Suprapubic skin (tissue), 4 donors: Measurements from ENCODE around the gene PER1.

ENCODE experiments used
- CTCF ChIP-seq, 2 donors: fragments of 200-600 bp in 1 of 2; fragments of 450-650 bp in 1 of 2; sonication (generic) in 1 of 2; IDR thresholded peaks; one replicate each; pipeline ENCODE4 v1.5.1; 2016 to 2019; ENCODE audit warnings: antibody characterized with exemption in 2 of 2, mild to moderate bottlenecking in 1 of 2, moderate library complexity in 1 of 2
- EP300 ChIP-seq: sonication (generic); formaldehyde crosslinking; IDR thresholded peaks from one replicate; pipeline ENCODE4 v1.6.1; 2017; ENCODE audit warnings: antibody characterized with exemption
- POLR2A ChIP-seq, 2 donors: fragments of 450-650 bp; IDR thresholded peaks; one replicate each; pipeline ENCODE4 v1.6.1; 2017; ENCODE audit warnings: antibody characterized with exemption in 2 of 2, mild to moderate bottlenecking in 2 of 2, moderate library complexity in 2 of 2
- POLR2AphosphoS5 ChIP-seq, 3 donors: sonication (generic); formaldehyde crosslinking; IDR thresholded peaks; one replicate each; pipeline ENCODE4 v1.6.1; 2017; ENCODE audit warnings: antibody characterized with exemption in 3 of 3

GRCh38 chr17:8121407-8121680 is 30.9 kb downstream of the PER1 start:
- TF ChIP-seq POLR2A (IDR thresholded peaks at IDR 0.05), result no peak
- TF ChIP-seq POLR2AphosphoS5 (IDR thresholded peaks at IDR 0.05), result no peak
- no peak for TF ChIP-seq EP300
- TF ChIP-seq CTCF (IDR thresholded peaks at IDR 0.05), result no peak
